ENCODE measurements around the gene DDIAS. TPM values are rescaled to one million over a fixed set of nuclear protein-coding genes. Genes with fewer than 3 reads are reported as not detected.

The DDIAS gene
- total RNA-seq, 4 donors from 2014 or later, result 0.67 to 2.1 (median 1.1) TPM

DNA sequence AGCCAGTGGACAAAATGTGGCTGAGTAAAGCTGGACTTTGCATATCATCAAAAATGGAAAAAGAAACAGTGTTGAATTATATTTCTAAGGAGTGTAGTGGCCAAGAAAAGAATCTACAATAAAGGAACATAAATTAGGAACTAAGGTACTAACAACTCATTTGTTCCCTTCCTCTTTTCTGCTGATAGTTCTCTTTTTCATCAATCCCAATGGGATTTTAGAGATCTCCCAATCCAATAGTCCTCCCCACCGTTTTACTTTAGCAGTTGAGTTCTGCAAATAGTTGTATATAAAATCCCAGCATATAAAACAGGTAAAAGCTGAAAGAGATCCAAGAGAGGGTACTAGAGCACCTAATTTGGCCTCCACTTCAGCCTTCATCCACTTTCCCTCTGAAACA lies 3.3 kb upstream of the DDIAS start:
- ATAC-seq (no peak), DNase-seq (no peak)
- peak overlapping the region in 2 of 4 donors; percentile 11 to 17 for H3K27ac ChIP-seq
- TF ChIP-seq POLR2A (IDR thresholded peaks at IDR 0.05), result no peak
- TF ChIP-seq, protein P1, sequence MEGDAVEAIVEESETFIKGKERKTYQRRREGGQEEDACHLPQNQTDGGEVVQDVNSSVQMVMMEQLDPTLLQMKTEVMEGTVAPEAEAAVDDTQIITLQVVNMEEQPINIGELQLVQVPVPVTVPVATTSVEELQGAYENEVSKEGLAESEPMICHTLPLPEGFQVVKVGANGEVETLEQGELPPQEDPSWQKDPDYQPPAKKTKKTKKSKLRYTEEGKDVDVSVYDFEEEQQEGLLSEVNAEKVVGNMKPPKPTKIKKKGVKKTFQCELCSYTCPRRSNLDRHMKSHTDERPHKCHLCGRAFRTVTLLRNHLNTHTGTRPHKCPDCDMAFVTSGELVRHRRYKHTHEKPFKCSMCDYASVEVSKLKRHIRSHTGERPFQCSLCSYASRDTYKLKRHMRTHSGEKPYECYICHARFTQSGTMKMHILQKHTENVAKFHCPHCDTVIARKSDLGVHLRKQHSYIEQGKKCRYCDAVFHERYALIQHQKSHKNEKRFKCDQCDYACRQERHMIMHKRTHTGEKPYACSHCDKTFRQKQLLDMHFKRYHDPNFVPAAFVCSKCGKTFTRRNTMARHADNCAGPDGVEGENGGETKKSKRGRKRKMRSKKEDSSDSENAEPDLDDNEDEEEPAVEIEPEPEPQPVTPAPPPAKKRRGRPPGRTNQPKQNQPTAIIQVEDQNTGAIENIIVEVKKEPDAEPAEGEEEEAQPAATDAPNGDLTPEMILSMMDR (IDR thresholded peaks at IDR 0.05 in 4 of 5, conservative IDR thresholded peaks at IDR 0.05 in 1 of 5), result no peak
- in situ Hi-C loops (cut with MboI; ENCODE audit: low sequenced_read_pairs in 4 of 4), result no loop called here
- intact Hi-C loops (cut with DNase I; ENCODE audit: low total_unique reads), result no loop called here
- no peaks in the 10 kb centered on the region for H3K9me3 ChIP-seq
- no peak overlapping the region for H3K4me3 ChIP-seq
- peaks cover 27 to 32% of the 10 kb centered on the region in 2 donors for H3K4me1 ChIP-seq
- no peaks in the 10 kb centered on the region for H3K27me3 ChIP-seq
- H3K36me3 ChIP-seq, result no peaks in the 10 kb centered on the region

DNA sequence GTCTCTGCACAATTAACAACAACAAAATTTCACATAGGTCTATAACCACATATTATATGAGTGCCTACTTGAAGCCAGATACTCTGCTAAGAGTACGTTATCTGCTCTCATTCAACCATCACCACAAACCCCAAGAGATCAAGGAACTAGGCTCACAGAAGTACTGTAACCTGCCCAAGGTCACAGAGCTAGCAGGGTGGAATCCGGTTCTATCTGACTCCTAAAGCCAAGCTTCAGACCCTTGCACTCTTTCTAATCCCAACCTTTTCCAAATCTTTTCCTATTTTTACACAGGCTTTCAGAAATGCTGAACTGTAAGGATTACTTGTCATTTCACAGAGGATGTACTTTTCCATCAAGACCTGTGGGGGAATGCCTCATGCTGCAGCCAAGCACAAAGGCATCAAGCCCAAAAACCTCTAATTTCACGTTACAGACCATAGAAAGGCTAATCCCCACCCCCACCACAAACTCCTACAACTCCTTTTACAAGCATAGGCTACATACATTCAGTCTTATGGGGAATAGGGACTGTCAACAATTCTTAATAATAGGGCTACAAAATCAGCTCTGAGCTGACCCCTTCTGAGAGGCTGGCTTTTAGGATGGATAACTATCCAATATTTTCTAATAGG lies 2.2 kb upstream of the DDIAS start:
- Histone ChIP-seq H3K27me3 (no peaks in the 10 kb centered on the region), H3K9me3 (no peaks in the 10 kb centered on the region), H3K4me1 (peaks cover 21 to 32% of the 10 kb centered on the region in 2 donors), H3K36me3 (no peaks in the 10 kb centered on the region), H3K4me3 (peak overlapping the region; percentile 66 to 94 (median 82)), H3K27ac (peak overlapping the region; percentile 90 to 96 (median 94))
- ATAC-seq (no peak), DNase-seq (no peak)
- in situ Hi-C loops (cut with MboI; ENCODE audit: low sequenced_read_pairs in 4 of 4), result no loop called here
- intact Hi-C loops (cut with DNase I; ENCODE audit: low total_unique reads), result no loop called here
- TF ChIP-seq, protein P1 (IDR thresholded peaks at IDR 0.05 in 4 of 5, conservative IDR thresholded peaks at IDR 0.05 in 1 of 5), result no peak
- TF ChIP-seq POLR2A (IDR thresholded peaks at IDR 0.05), result no peak

DNA sequence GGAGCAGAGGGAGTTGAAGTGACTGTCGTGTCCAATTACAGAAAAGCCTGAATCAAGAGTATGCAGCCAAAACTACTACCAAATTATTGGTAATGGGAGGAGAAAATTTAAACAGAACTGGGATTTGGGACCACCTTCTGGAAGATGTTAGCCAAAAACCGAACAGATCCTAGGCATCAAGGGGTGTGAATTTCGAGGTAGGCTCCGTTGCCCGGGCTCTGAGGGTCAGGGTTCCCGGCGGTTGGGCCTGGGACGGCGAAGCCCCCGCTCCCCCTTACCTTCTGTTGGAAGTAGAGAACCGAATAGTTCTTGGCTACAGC lies 1.6 kb upstream of the DDIAS start:
- Histone ChIP-seq H3K36me3 (no peaks in the 10 kb centered on the region), H3K27me3 (no peaks in the 10 kb centered on the region), H3K4me1 (peaks cover 21 to 32% of the 10 kb centered on the region in 2 donors), H3K4me3 (peak overlapping the region; percentile 66 to 94 (median 82)), H3K27ac (peak overlapping the region; percentile 90 to 96 (median 94)), H3K9me3 (no peaks in the 10 kb centered on the region)
- ATAC-seq, result peak in 1 of 2 donors; percentile 6
- intact Hi-C loops (cut with DNase I; ENCODE audit: low total_unique reads) (loop anchor here (1.0 to 10.0 kb wide), 6 partner anchors 33 to 293 kb away; partner anchors contain the start of genes ANKRD42 and RAB30), in situ Hi-C loops (cut with MboI; ENCODE audit: low sequenced_read_pairs in 4 of 4) (loop anchor here (10.0 to 25.0 kb wide), 5 partner anchors 175 to 355 kb away; partner anchors contain the start of genes ANKRD42 (in 2 of the 4) and RAB30 (in 1 of the 4))
- TF ChIP-seq, protein P1 (IDR thresholded peaks at IDR 0.05 in 4 of 5, conservative IDR thresholded peaks at IDR 0.05 in 1 of 5), result no peak
- TF ChIP-seq POLR2A (IDR thresholded peaks at IDR 0.05), result no peak
- no peak for DNase-seq

DNA sequence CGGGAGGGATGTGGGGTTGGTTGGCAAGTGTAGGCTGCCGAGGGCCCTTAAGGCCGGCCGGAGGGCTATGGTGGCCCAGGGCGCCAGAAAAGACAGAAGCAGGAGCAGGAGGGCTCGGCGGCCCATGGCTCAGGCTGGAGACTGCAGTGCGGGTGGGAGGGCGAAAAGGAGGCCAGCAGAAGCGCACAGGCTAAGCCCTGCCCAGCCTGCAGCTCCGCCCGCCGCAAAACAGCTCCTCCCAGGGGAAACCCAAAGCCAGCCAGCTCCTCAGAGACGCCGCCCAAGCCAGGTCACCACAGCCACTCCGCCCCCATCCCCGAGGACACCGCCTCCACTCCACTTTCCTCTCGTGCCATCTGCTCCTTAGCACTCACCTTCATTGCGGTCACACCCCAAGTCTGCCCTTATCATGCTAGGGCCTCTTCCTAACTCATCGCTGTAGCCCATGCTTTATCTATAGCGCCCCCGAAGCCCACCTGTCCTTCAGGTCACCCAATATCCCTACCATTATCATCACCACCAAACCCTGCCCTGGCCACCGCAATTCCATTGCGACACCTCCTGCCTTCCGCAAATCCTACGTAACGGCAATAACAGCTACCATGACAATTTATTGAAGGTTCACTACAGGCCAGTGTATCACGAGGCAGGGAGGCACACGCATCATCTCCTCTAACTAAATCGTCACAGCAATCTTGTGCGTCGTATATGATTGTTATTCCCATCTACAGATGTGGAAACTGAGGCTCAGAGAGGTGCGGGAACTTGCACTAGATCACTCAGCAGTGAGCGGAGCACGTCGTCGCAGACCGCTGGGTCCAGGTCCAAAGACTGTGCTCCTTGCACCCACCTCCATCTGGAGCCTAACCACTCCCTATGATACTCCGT lies 1.0 kb upstream of the DDIAS start, which contains the start of gene PRCP:
TSS of gene PRCP (minus strand) at position 154 of the 888 bp plus-strand sequence. CDS start at position 126, 28 bp downstream.
- intact Hi-C loops (cut with DNase I; ENCODE audit: low total_unique reads) (loop anchor here (1.0 to 10.0 kb wide), 8 partner anchors 33 to 386 kb away; partner anchors contain the start of genes ANKRD42, CCDC90B and RAB30), in situ Hi-C loops (cut with MboI; ENCODE audit: low sequenced_read_pairs in 4 of 4) (loop anchor here (10.0 to 25.0 kb wide), 5 partner anchors 174 to 354 kb away; partner anchors contain the start of genes ANKRD42 (in 2 of the 4) and RAB30 (in 1 of the 4))
- TF ChIP-seq, protein P1 (IDR thresholded peaks at IDR 0.05 in 4 of 5, conservative IDR thresholded peaks at IDR 0.05 in 1 of 5), result peak in 1 of 5 experiments; percentile 15
- TF ChIP-seq POLR2A (IDR thresholded peaks at IDR 0.05), result peak; percentile 64 to 74
- Histone ChIP-seq H3K36me3 (no peaks in the 10 kb centered on the region), H3K27me3 (no peaks in the 10 kb centered on the region), H3K9me3 (no peaks in the 10 kb centered on the region), H3K4me3 (peak within 1 kb of the TSS; percentile 66 to 94 (median 82)), H3K27ac (peak within 1 kb of the TSS; percentile 90 to 96 (median 94)), H3K4me1 (peaks cover 21 to 32% of the 10 kb centered on the region in 2 donors)
- DNase-seq (peak; percentile 93), ATAC-seq (peak; percentile 73 to 80)

All from gastrocnemius medialis (tissue), 4 donors.